A549 (cell line): ENCODE results near the gene R3HDM2.

Source experiments
- BHLHE40 ChIP-seq: IDR thresholded peaks from 2 replicates; pipeline ENCODE4 v1.6.1; 2012; ENCODE audit warnings: low read depth, low read length, inconsistent platforms
- CBX8 ChIP-seq: fragments of 200-600 bp; sonication (generic); IDR thresholded peaks from 2 replicates; pipeline ENCODE4 v1.6.1; 2016
- CHD2 ChIP-seq: fragments of 150-350 bp; IDR thresholded peaks from 2 replicates; pipeline ENCODE4 v1.6.1; 2014; ENCODE audit warnings: low read length; ENCODE audit not compliant: partially characterized antibody
- CTCF ChIP-seq: fragments of >200 bp; sonication (Bioruptor Twin); formaldehyde crosslinking; IDR thresholded peaks from 3 replicates; pipeline ENCODE4 v1.5.1; 2016
- EP300 ChIP-seq, 2 experiments: fragments of >200 bp; sonication (Bioruptor Twin); formaldehyde crosslinking; IDR thresholded peaks; 2 replicates in 1 of 2; 3 replicates in 1 of 2; pipeline ENCODE4 v1.6.1; 2016 to 2017
- JUN ChIP-seq, 2 experiments: fragments of >200 bp; sonication (Bioruptor Twin); formaldehyde crosslinking; IDR thresholded peaks; 2 replicates in 1 of 2; 3 replicates in 1 of 2; pipeline ENCODE4 v1.6.1; 2016 to 2017
- MAFK ChIP-seq: fragments of 450-650 bp; IDR thresholded peaks from 2 replicates; pipeline ENCODE4 v1.6.1; 2014; ENCODE audit not compliant: partially characterized antibody
- PHF8 ChIP-seq: fragments of 200-600 bp; sonication (generic); IDR thresholded peaks from 2 replicates; pipeline ENCODE4 v1.6.1; 2016; ENCODE audit warnings: low read depth, mild to moderate bottlenecking, antibody characterized with exemption, moderate library complexity, borderline replicate concordance
- POLR2A ChIP-seq: IDR thresholded peaks from 2 replicates; pipeline ENCODE4 v1.6.1; 2012; ENCODE audit warnings: mild to moderate bottlenecking, low read length
- POLR2AphosphoS2 ChIP-seq: conservative IDR thresholded peaks from 2 replicates; pipeline ENCODE4 v1.6.1; 2012; ENCODE audit warnings: low read length, improper control_type of control experiment, inconsistent platforms
- RAD21 ChIP-seq, 2 experiments: fragments of >200 bp in 1 of 2; sonication (Bioruptor Twin) in 1 of 2; formaldehyde crosslinking in 1 of 2; IDR thresholded peaks in 1 of 2; conservative IDR thresholded peaks in 1 of 2; 2 replicates in 1 of 2; 3 replicates in 1 of 2; pipeline ENCODE4 v1.6.1; 2012 to 2018; ENCODE audit warnings: inconsistent platforms in 1 of 2
- SMC3 ChIP-seq: fragments of >200 bp; sonication (Bioruptor Twin); formaldehyde crosslinking; IDR thresholded peaks from 3 replicates; pipeline ENCODE4 v1.6.1; 2018; ENCODE audit warnings: inconsistent platforms
- TF ChIP-seq, protein P1 (sequence below): fragments of 250-450 bp; sonication (Bioruptor Pico); IDR thresholded peaks from 2 replicates; pipeline ENCODE4 v1.5.0; 2020; ENCODE audit warnings: low read depth, mild to moderate bottlenecking, moderate library complexity

- TF ChIP-seq POLR2AphosphoS2 = no peak
- TF ChIP-seq POLR2A = no peak
- no peak for TF ChIP-seq CTCF
- no peak for TF ChIP-seq BHLHE40
- no peak for TF ChIP-seq SMC3
- no peak for TF ChIP-seq PHF8
- TF ChIP-seq MAFK = no peak
- no peak for TF ChIP-seq CBX8
- no peak for TF ChIP-seq RAD21 (conservative IDR thresholded peaks at IDR 0.05 in 1 of 2, IDR thresholded peaks at IDR 0.05 in 1 of 2)
- TF ChIP-seq, protein P1, sequence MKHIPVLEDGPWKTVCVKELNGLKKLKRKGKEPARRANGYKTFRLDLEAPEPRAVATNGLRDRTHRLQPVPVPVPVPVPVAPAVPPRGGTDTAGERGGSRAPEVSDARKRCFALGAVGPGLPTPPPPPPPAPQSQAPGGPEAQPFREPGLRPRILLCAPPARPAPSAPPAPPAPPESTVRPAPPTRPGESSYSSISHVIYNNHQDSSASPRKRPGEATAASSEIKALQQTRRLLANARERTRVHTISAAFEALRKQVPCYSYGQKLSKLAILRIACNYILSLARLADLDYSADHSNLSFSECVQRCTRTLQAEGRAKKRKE (CRISPR knock-in tag) = no peak
- TF ChIP-seq JUN (IDR thresholded peaks at IDR 0.05) = no peak
- no peak for TF ChIP-seq EP300 (IDR thresholded peaks at IDR 0.05)
- TF ChIP-seq CHD2 = no peak
These were observed 7.6 kb upstream of the R3HDM2 start for GRCh38 chr12:57438400-57438799.
